GM12872 (cell line): ENCODE data around the gene NWD2.

Source experiments
- TF ChIP-seq, protein P1 (sequence below): IDR thresholded peaks from 3 replicates; pipeline ENCODE4 v1.5.1; 2011; ENCODE audit warnings: low read depth, mild to moderate bottlenecking, low read length, moderate library complexity; ENCODE audit not compliant: insufficient read depth

NWD2 gene

DNA sequence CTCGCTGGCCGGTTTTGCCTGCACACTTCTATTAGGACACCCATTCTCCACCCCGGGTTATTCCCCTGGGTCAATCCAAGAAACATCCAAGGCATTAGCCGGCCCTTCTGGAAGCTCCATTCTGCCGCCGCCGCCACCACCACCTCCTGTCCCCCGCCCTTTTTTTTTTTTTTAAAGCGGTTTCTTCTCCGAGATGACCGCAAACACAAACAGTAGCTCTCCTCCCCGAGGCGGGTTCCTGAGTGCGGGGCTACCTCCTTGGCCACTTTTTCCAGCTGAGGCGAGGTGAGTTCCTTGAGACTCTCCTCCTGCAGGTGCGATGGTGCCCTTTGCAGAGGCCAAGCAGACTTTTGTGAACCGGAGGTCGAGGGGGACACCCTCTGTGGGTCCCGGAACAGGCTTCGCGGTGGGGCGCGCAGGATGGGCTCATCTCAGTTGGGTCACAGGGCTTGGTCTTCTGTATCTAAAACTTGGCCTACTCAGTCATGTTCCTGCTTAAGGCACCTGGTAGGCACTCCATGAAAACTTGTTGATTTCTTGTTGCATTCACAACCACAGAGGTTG, 930 bp downstream of the NWD2 start:
- TF ChIP-seq, protein P1, sequence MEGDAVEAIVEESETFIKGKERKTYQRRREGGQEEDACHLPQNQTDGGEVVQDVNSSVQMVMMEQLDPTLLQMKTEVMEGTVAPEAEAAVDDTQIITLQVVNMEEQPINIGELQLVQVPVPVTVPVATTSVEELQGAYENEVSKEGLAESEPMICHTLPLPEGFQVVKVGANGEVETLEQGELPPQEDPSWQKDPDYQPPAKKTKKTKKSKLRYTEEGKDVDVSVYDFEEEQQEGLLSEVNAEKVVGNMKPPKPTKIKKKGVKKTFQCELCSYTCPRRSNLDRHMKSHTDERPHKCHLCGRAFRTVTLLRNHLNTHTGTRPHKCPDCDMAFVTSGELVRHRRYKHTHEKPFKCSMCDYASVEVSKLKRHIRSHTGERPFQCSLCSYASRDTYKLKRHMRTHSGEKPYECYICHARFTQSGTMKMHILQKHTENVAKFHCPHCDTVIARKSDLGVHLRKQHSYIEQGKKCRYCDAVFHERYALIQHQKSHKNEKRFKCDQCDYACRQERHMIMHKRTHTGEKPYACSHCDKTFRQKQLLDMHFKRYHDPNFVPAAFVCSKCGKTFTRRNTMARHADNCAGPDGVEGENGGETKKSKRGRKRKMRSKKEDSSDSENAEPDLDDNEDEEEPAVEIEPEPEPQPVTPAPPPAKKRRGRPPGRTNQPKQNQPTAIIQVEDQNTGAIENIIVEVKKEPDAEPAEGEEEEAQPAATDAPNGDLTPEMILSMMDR = no peak

DNA sequence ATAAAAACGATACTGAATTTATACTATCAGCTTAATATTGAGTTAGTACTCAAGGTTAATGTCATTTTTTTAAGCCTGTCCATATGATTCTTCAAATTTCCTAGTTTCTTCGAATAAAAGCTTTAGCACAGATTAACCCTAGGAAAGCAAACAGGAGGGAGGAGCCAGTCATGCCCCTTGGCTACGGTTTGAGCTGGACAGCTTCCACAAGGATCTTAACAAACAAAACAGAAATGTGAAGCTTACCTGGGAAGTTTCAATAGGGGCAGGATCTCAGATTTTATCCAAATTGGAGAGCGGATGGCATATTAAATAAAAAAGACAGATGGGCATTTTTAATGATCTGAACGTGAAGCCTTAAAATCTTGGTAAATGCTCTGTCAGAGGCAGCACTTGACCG, 2.3 kb downstream of the NWD2 start:
- TF ChIP-seq, protein P1 = no peak

DNA sequence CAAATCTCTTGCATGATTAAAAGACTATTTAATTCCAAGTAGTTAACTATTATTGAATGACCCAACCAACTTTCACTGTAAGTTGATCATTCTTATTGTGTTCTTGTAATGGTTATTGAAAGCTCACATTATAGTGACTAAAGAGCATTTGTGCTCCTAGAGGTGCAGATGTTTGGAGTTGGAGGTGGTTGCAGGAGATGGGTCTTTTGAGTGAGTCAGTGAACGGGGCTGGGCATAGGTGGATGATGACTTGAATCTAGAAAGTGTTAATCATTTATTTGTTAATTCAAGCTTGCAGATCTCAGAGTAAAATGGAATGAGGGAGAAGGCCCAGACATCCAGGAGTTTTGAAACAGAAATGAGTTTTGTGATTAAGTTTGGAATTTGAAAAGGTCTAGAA, 13.7 kb downstream of the NWD2 start:
- TF ChIP-seq, protein P1 = no peak

DNA sequence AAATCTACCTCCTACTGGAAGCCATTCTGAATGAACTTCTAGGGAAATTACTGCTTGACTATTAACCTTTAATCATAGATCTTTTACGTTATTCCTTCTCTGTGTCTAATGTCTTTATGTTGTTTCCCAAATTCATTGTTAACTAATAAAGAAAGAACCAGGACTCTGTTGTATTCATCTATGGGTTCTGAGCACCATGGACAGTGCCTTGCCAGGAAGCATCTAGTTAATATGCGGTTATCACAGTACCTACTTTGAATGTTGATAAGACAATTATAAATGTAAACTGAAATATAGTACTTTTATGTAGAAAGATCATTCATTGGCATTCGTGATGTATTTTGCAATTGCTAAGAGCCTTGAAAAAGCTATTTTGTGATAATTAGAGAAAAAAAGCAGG, 23.8 kb downstream of the NWD2 start:
- TF ChIP-seq, protein P1 = no peak

DNA sequence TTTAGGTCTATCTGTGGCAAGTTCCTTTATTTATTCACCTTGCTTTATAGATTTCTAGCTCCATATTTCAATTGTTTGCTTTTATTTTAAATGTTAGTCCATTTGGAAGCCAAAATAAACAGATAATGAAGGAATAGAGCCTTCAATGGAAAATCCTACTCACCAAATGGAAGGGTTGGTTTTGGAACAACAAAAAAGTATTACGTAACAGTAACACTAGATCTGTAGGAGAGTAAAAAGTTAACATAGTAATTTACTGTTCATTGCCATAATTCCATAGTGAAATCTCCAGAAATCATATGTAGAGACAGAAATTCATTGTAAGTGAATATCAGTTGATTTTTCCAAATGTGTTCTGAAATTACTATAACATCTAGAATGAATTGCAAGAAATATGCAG, 34.6 kb downstream of the NWD2 start:
- TF ChIP-seq, protein P1 = no peak

DNA sequence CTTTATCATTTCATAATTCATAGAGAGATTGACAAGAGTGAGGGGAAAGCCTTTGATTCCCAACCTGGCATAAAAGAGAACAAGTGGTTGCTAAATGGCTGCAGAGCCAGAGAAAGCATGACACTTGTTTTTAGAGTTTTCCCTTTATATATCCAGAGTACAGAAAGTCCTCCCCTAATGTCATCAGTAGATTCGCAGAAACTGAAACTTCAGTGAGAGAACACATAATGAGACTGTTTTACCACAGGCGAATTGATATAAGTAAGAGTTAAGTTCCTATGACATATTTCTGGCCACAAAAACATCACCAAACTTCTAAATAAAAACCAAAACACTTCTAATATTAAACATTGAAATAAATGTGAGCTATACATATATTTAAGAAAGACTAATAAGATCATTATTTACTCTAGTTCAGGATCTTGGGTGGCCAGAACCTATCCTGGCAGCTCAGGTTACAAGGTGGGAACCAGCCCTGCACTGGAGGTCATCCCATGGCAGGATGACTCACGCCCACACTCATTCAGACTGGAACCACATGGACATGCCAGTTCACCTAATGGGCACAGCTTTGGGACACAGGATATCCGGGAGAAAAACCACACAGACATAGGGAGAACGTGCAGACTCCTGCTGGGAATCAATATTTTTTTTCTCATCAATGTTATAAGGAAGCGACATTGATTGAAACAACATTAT, 35.5 kb downstream of the NWD2 start:
- TF ChIP-seq, protein P1 = no peak

DNA sequence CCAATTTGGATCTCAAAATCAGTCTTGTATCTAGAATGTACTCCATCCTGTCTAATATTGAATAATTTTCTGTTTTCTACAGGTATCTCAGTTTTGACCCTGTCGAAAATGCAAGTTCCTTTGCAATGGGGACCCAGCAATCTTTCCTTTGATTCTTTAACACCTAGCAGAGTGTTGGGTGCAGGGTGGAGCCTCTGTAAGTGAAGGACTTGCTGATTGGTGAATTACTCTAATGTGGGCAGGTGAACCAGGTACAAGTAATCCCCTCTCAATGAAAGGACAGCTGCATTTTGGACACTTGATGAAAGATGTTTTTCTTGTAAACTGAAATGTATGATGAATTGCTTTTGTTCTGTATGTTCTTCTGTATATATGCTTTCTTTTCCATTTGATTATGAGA, 54.9 kb downstream of the NWD2 start:
- TF ChIP-seq, protein P1 = no peak
